ENCODE measurements around the gene ANKAR.
A peak's percentile ranks its signal among the peaks of the same experiment; 100 is the strongest.
"Not testable (repeated sequence)": the region's sequence is repeated elsewhere in the genome, so short reads cannot be mapped to it uniquely, and the experiment has no call there.

Gene ANKAR, protein sequence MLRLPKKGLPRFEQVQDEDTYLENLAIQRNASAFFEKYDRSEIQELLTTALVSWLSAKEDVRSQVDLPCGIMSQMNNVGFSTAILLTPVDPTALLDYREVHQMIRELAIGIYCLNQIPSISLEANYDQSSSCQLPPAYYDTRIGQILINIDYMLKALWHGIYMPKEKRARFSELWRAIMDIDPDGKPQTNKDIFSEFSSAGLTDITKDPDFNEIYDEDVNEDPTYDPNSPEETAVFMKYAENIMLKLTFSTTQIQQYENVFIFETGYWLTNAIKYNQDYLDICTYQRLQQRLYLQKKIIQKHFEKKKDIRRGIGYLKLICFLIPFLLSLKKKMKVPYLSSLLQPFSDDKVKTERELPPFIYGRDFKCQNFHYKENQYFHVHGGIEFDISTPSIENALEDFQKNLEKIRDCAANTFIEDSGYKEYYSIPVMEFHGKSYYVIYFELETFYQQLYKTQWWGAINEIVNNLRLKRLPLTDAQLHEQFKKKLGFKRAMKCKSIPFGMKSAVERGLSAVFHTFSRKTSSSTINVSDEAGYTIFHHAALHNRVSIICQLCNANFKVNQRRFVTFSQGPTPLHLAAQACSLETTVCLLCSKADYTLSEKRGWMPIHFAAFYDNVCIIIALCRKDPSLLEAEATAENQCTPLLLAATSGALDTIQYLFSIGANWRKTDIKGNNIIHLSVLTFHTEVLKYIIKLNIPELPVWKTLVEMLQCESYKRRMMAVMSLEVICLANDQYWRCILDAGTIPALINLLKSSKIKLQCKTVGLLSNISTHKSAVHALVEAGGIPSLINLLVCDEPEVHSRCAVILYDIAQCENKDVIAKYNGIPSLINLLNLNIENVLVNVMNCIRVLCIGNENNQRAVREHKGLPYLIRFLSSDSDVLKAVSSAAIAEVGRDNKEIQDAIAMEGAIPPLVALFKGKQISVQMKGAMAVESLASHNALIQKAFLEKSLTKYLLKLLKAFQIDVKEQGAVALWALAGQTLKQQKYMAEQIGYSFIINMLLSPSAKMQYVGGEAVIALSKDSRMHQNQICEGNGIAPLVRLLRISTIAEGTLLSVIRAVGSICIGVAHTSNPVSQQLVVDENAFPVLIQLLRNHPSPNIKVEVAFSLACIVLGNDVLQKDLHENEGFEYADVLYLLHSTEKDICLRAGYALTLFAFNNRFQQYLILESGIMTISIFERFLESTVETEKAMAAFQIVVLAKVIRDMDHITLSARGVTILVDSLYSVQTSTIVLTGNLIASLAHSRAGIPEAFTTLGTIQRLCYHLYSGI (N-terminal part only)

DNA sequence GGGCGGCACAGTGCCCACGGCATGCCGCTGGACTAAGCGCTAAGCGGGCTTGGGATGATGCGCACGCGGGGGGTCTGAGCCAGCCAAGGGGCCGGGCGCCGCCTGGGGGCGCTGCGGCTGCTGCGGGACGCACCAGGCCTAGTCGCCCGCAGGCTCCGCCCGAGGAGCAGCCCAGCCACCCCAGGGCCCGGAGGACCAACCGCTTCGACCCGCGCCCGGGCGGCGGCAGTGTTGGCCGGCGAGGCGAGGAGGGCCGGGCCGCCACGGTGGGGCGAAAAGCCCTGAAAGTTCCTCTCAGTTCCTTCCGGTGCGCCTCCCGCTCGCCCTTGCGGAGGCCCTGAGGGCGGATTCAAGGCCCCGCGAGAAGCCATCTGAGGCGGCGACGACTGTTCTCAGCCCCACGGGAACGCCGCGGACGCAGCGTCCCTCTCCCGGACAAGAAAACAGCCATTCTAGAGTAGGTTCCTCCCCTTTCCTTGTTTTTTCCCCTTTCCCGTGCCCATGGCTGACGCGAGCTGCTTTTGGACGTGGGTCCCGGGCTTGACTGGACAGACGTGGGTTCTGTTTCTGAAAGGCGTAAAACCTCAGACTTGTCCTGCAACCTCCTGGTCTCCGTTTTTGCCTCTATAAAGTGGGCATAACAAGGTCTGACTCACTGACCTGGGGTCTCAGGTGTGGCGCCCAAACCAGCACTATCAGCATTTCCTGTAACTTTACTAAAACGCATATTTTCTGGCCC lies at the start of gene ANKAR:
ANKAR (plus strand) TSS at position 297 of the 739 bp plus-strand sequence. CDS start 1,821 bp downstream, outside the sequence.
- DNase-seq (ENCODE audit: low read depth in 2 of 2): peak; percentile 73 to 74

DNA sequence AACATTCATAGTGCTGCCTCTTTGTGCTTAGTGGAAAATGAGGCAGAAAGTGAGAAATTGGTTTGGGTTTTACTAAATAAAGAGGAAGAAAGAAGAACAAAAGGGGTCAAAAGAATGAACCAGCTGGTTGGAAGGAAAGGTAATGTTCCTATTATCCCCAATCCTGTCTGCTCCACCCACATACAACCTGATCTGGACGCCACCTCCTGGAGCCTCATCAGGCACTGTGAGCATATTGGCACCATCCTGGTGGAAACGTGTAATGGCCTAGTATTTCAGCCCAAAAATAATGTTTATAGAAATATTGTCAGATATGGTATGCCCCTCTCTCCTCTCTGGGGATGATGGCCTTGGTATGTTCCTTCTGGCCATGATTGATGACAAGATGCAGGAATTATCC lies 48.8 kb upstream of the ANKAR start:
- DNase-seq (ENCODE audit: low read depth in 2 of 2): no peak

DNA sequence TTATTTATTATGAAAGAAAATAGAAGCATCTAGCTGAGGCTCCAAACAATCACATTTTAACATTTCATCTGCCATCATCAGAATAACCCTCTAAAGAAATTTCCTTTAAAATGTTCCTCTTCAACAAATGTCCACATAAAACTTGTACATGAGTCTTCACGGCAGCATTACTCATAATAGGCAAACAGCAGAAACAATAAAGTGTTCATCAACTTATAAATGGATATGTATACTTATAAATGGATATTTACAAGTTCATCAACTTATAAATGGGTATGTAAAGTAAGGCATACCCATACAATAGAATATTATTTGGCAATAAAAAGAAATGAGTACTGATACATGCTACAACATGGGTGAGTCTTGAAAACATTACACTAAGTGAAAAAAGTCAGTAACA lies 46.7 kb upstream of the ANKAR start:
- no peak for DNase-seq (ENCODE audit: low read depth in 2 of 2)

DNA sequence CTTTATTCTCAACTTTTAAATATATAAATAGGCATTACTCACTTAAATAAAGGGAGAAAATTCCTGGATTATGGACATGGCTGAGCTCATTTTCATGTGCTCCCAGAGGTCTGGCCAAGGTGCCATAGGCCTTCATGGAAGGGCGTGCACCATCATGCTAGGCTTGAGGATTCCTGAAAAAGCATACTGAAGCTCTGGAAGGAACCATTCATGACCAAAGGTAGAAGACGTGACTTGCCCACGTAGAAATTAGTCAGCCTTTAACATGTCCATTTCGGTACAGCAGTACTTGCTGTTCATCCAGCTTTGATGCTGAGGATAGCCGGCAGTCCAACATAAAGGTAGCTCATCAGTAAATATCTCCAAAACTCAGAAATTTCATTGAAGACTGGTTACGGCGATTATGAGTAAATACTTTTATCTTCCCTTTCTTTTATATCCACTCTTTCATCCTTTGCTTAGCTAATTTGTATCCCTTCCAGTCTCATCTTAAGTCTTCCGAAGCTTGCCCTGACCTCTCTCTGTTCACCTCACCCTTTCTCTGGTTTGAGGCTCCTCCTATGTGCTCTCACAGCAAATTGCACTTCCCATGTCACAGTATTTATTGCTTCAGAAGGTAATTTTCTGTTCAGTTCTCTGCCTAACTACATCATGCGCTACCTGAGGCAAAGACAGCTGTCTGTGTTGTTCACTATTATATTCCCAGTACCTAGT lies 45.5 kb upstream of the ANKAR start:
- no peak for DNase-seq (ENCODE audit: low read depth in 2 of 2)

DNA sequence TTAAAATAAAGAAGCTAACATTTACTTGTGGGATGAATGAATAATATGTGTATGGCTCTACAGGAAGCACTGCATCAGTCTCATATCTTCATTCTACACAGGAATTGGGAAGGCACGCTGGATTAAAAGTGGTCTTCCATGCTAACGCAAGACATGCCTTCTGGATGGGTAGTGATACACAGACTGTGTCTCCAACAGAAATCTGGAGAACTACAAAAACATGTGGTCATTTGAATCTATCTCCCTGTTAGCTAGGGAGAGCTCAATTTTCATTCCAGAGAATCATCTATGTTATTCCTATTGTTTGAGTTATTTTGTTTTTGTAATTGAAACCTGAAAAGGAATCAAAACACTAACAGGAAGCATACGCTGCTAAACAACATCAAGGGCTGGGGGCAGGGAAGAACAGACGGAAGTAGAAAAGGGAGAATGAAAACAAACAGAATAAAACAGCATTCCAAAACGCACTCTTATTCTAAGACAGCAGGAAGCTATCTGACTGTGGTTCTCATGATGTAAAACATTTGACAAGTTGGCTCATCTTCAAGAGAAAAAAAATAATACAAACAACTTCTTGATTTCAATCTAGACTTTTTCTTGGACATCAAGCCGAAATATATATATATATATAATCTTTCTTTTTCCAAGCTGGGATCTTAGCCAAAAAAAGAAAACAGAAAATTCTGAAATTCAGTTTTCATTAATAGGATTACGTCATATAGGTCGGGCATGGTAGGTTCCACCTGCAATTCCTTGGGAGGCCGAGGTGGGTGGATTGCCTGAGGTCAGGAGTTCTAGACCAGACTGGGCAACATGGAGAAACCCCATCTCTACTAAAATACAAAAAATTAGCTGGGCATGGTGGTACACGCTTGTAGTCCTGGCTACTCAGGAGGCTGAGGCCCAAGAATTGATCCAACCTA lies 44.7 kb upstream of the ANKAR start:
- DNase-seq (ENCODE audit: low read depth in 2 of 2): no peak

DNA sequence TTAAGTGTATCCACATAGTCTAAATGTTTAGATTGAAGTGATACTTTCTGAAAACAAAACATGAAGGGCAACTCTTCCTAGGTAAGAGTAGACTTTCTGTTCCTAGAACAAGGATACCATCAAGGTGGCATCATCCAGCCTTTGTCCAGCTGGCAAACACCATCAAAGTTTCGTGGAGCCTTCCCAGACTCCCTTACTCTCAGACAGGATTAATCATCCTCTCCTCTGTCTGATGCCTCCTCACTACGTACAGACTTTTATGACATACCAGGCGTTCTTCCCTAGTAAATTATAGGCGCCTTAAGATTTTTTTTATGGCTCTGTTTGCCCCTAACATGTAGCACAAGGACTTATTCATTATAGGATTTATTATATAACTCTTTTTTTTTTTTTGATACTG lies 42.6 kb upstream of the ANKAR start:
- no peak for DNase-seq (ENCODE audit: low read depth in 2 of 2)

DNA sequence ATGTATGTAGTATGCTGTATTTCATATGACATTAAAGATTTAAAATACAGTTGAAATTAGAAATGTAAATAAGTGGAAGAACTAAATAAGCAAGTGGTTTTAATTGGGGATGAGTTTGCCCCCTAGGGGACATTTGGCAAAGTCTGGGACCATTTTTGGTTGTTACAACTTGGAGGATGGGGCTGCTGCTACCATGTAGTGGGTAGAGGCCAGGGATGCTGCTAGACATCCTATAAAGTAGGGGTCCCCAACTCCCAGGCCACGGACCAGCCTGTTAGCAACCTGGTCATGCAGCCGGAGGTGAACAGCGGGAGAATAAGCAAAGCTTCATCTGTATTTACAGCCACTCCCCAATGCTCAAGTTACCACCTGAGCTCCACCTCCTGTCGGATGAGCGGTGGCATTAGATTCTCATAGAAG lies 41.1 kb upstream of the ANKAR start:
- DNase-seq (ENCODE audit: low read depth in 2 of 2): no peak

DNA sequence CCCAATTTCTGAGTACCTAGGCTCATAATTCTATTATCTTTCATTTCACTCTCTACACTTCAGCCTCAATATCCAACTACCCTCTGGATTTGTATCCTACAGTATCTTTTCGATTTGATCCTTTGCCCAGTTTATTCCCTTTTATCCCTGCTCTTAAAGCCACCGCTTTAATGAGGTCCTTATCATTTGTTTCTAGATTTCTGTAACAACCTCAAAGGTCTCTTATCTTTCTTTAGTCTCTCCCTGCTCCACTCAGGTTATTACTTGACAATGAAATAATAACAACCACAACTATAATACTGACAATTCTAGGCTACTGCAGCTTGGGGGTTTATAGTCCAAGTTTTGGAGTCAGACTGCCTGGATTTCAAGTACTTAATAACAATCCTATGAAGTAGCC lies 39.1 kb upstream of the ANKAR start:
- DNase-seq (ENCODE audit: low read depth in 2 of 2): no peak

DNA sequence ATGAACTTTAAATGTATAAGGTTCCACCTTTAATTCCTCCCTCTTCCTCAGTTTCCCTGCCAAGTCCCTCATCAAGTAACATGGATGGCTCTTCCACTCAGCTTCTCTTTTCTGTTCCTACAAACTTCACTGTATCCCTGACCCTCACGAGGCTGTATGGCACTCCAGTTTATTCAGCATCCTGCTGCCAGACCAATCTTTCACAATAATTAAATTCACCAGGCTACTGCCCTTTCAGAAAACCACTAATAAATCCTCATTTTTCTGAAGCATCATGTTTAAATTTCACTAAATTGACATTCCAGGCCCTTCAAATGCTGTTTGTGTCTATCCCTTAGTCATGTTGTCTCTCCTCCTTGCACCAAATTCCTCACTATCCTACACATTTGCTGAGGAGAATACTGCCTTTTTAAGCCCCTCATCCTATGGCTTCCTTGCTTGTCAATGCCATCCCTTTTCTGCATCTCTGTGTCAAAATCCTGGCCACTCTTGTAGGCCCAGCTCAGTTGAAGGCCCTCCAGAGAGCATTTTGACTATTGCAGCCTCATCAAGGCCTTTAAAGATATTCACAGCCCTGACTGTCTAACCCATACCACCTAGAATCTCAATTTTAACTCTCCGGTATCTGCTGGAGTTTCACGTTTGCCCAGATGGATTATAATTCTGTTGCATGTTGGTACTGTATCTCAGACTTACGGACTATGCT lies 36.0 kb upstream of the ANKAR start:
- DNase-seq (ENCODE audit: low read depth in 2 of 2): no peak

DNA sequence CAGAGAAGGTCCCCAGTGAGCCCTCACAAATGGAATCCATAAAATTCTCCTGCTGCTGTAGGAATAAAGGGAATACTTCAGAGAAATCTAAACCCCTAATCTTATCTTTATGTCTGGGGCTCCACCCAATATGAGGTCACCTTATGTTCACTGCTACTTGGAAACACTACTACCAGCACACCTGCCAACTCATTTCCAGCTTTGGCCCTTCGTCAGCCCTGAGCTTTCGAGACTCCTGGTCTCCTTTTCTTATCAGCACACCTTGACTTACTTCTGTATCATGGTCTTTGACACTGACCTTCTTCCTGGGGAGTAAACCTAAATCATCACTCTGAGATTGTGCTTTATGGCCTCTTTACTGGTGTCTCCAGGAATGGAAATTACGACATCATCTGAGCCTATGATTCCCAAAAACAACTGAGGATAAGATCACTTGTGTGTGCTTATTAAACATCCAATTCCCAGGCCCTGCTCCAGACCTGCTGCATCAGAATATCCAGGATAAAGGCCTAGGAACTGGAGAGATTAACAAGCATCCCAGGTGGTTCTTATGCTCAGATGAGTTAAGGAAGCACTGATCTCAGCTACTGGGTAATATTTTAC lies 35.4 kb upstream of the ANKAR start:
- no peak for DNase-seq (ENCODE audit: low read depth in 2 of 2)

DNA sequence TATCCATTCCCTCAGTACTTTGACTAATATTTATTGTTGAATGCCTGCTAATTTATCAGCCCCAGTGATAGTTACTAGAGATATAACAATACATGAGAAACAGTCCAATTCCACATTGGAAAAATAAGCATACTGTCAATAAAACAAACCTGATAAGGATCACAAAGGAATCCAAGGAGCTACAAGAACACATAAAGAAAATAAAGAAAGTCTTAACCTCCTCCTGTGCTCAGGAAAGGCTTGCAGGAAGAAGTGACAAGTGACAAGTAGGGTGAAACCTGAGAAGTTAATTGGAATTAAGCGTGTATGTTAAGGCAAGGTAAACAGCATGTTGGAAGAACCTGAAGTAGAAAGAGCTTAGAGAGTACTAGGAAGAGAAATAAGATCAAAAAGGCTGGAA lies 33.5 kb upstream of the ANKAR start:
- DNase-seq (ENCODE audit: low read depth in 2 of 2): no peak

DNA sequence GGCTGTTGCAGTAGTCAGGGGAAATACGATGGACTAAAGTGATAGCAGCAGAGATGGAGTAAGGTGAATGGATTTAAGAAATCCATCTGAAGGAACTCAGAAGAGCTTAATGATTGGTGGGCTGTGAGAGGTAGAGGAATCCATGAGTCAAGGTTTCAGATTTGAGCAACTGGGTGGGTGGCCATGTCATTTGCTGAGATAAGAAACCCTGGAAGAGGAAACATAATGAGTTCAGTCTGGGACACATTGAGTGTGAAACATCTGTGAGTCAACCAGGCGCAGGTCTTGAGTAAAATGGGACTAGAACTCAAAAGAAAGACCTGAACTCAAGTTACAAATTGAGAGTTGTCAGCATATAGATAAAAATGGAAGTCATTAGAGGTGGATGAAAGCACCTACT lies 32.9 kb upstream of the ANKAR start:
- DNase-seq (ENCODE audit: low read depth in 2 of 2): no peak

DNA sequence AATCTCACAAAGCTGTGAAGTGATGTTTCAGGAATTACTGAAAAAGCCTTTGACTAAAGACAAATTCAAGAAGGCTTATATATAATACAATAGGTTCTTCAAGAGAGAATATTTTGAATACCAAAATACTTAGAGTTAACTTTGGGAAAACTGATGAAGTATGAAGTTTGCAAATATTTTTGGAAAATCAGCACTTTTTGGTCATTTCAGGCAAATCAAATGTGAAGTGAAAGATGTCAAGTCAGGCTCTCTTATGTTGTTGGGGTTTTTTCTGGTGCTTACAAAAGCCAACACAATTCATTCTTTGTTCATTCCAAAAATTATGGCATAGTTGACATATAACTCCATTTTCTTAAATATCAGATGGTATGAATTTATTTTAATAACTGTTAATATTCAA lies 27.9 kb upstream of the ANKAR start:
- DNase-seq (ENCODE audit: low read depth in 2 of 2): no peak

DNA sequence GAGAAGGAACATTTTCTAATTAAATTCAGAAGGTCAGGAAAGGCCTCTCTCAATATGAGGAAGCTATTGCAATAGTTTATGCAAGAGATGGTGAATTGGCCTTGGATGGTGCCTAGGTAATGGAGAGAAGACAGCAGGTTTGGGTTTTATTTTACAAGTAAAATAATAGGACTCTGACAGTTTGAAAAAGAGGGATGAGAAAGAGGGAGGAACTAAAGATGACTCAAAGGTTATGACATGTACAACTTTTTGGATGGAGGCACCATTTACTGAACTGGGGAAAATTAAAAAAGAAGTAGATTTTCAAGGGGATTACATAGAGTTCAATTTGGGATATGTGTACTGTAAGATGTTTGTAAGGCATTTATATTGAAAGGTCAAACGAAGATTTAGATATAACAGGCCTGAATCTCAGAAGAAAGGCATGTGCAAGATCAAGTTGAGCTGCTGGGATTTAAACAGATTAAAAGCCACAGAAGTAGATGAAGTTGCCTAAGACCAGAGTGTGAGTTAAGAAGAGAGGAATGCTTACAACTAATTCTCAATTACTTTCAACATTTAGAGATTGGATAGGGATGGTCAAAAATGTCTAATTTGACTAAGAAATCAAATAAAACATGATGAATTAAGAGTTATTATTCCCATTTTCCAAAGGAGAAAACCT lies 25.5 kb upstream of the ANKAR start:
- no peak for DNase-seq (ENCODE audit: low read depth in 2 of 2)

DNA sequence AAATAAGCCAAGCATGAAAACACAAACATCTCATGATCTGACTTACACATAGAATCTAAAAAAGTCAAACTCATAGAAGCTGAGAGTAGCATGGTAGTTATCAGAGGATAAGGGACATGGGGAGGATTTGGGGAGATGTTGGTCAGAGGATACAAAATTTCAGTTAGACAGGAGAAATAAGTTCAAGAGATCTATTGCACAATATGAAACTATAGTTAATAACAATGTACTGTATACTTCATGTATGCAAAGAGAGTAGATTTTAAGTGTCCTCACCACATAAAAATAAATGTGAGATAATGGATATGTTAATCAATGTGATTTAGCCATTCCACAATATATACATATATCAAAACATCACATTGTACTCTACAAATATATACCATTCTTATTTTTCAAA lies 23.2 kb upstream of the ANKAR start:
- no peak for DNase-seq (ENCODE audit: low read depth in 2 of 2)

DNA sequence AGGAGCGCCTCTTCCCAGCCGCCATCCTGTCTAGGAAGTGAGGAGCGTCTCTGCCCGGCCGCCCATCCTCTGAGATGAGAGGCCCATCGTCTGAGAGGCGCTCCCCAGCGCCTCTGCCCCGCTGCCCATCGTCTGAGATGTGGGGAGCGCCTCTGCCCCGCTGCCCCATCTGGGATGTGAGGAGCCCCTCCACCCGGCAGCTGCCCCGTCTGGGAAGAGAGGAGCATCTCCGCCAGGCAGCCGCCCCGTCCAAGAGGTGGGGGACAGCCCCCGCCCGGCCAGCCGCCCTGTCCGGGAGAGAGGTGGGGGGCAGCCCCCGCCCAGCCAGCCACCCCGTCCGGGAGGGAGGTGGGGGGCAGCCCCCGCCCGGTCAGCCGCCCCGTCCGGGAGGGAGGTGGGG lies 21.0 kb upstream of the ANKAR start:
- not testable (repeated sequence) for DNase-seq (ENCODE audit: low read depth in 2 of 2)

DNA sequence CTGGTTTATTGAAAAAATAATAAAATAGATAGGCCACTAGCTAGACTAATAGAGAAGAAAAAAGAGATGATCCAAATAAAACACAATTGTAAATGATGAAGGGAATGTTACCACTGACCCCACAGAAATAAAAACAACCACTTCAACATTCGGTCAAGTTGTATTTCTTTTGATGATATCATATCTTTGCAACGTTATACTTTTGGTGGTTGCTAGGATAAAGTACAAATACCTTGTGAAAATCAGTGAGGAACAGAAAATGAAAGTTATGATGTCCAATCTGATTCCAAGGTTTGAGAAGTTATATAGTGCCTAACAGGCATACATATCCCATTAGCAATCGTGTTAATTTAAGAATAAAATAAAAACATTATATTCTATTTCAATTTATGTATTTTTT lies 19.8 kb upstream of the ANKAR start:
- DNase-seq (ENCODE audit: low read depth in 2 of 2): no peak

DNA sequence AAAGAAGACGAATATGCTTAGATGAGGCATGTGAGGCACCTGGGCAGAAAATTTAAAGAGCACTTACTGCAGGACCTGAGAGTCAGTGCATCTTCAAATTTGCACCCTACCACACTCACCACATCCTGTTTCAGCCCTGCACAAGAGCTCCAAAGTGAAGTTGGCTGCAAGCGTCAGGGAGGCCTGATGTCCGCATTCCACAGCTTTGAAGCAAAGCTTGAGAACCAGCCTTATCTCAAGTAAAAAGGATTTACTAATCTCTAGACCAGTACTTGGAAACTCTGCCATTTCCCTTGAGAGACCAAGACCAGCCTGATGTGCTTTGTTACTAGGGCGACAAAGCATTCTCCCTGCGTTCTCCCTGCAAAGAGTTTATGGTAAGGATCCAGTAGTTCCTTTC lies 16.6 kb upstream of the ANKAR start:
- DNase-seq (ENCODE audit: low read depth in 2 of 2): no peak

Data from fibroblast of skin of left quadriceps (primary cell).